HepG2 (cell line): ENCODE data around the gene MRNIP. TPM values are rescaled to one million over a fixed set of nuclear protein-coding genes. Genes with fewer than 3 reads are reported as not detected.

ENCODE experiments used
- ATRX ChIP-seq: sonication (generic); formaldehyde crosslinking; IDR thresholded peaks from 2 replicates; pipeline ENCODE4 v1.4.0; 2020; ENCODE audit warnings: missing genetic modification reagents, borderline replicate concordance
- BRCA1 ChIP-seq: sonication (generic); formaldehyde crosslinking; IDR thresholded peaks from 2 replicates; pipeline ENCODE4 v1.4.0; 2020; ENCODE audit warnings: missing genetic modification reagents
- CEBPB ChIP-seq: IDR thresholded peaks from 2 replicates; pipeline ENCODE4 v1.6.1; 2011; ENCODE audit warnings: low read depth, low read length, improper control_type of control experiment, borderline replicate concordance
- FOSL2 ChIP-seq: sonication (generic); formaldehyde crosslinking; IDR thresholded peaks from 2 replicates; pipeline ENCODE4 v1.4.0; 2020; ENCODE audit warnings: missing genetic modification reagents
- GFI1 ChIP-seq: sonication (generic); formaldehyde crosslinking; IDR thresholded peaks from 2 replicates; pipeline ENCODE4 v1.5.0; 2020; ENCODE audit warnings: missing genetic modification reagents, mild to moderate bottlenecking, borderline replicate concordance
- GRHL1 ChIP-seq: sonication (generic); formaldehyde crosslinking; conservative IDR thresholded peaks from 2 replicates; pipeline ENCODE4 v1.8.0; 2022; ENCODE audit warnings: missing genetic modification reagents
- HMGXB3 ChIP-seq: sonication (generic); formaldehyde crosslinking; IDR thresholded peaks from 2 replicates; pipeline ENCODE4 v1.4.0; 2020; ENCODE audit warnings: missing genetic modification reagents, borderline replicate concordance
- KLF6 ChIP-seq: IDR thresholded peaks from 2 replicates; pipeline ENCODE4 v1.8.0; 2016; ENCODE audit warnings: missing biosample characterization, missing genetic modification reagents
- KMT2B ChIP-seq: IDR thresholded peaks from 2 replicates; pipeline ENCODE4 v1.6.1; 2016; ENCODE audit warnings: missing genetic modification reagents, missing compliant biosample characterization
- MED1 ChIP-seq: sonication (generic); formaldehyde crosslinking; IDR thresholded peaks from 2 replicates; pipeline ENCODE4 v1.4.0; 2020; ENCODE audit warnings: missing genetic modification reagents
- NRL ChIP-seq: sonication (generic); formaldehyde crosslinking; IDR thresholded peaks from 2 replicates; pipeline ENCODE4 v1.5.0; 2020; ENCODE audit warnings: missing genetic modification reagents, mild to moderate bottlenecking, moderate library complexity, borderline replicate concordance
- PHF5A ChIP-seq: IDR thresholded peaks from one replicate; pipeline ENCODE4 v1.6.1; 2018; ENCODE audit warnings: low read depth, missing genetic modification reagents; ENCODE audit not compliant: unreplicated experiment
- SIN3A ChIP-seq: IDR thresholded peaks from 2 replicates; pipeline ENCODE4 v1.6.1; 2011; ENCODE audit warnings: low read depth, mild to moderate bottlenecking, control low read depth, low read length, borderline replicate concordance
- TEF ChIP-seq: sonication (generic); formaldehyde crosslinking; IDR thresholded peaks from 2 replicates; pipeline ENCODE4 v1.5.0; 2020; ENCODE audit warnings: missing genetic modification reagents
- THAP11 ChIP-seq: IDR thresholded peaks from 2 replicates; pipeline ENCODE4 v1.6.1; 2016; ENCODE audit warnings: missing biosample characterization, missing genetic modification reagents
- U2AF2 ChIP-seq: fragments of 200-400 bp; formaldehyde crosslinking; IDR thresholded peaks from 2 replicates; pipeline ENCODE4 v1.6.1; 2017; ENCODE audit warnings: low read depth, mild to moderate bottlenecking, low read length
- ZBTB38 ChIP-seq: sonication (generic); formaldehyde crosslinking; IDR thresholded peaks from 2 replicates; pipeline ENCODE4 v1.5.1; 2020; ENCODE audit warnings: mild to moderate bottlenecking, missing genetic modification reagents
- ZNF143 ChIP-seq: sonication (generic); formaldehyde crosslinking; IDR thresholded peaks from 2 replicates; pipeline ENCODE4 v1.4.0; 2020; ENCODE audit warnings: missing genetic modification reagents
- ZNF615 ChIP-seq: sonication (generic); formaldehyde crosslinking; IDR thresholded peaks from 2 replicates; pipeline ENCODE4 v1.5.0; 2020; ENCODE audit warnings: mild to moderate bottlenecking, missing genetic modification reagents, borderline replicate concordance
- ZNF703 ChIP-seq: sonication (generic); formaldehyde crosslinking; IDR thresholded peaks from 2 replicates; pipeline ENCODE4 v1.5.1; 2020; ENCODE audit warnings: missing genetic modification reagents, mild to moderate bottlenecking, moderate library complexity, borderline replicate concordance
- ZNF772 ChIP-seq: sonication (generic); formaldehyde crosslinking; IDR thresholded peaks from 2 replicates; pipeline ENCODE4 v1.5.0; 2020; ENCODE audit warnings: mild to moderate bottlenecking, missing genetic modification reagents
- ZNF83 ChIP-seq: sonication (generic); formaldehyde crosslinking; IDR thresholded peaks from 2 replicates; pipeline ENCODE4 v1.4.0; 2020; ENCODE audit warnings: missing genetic modification reagents, mild to moderate bottlenecking, borderline replicate concordance
- ZSCAN21 ChIP-seq: sonication (generic); formaldehyde crosslinking; IDR thresholded peaks from 2 replicates; pipeline ENCODE4 v1.8.0; 2022; ENCODE audit warnings: mild to moderate bottlenecking, missing genetic modification reagents, moderate library complexity, borderline replicate concordance
- polyA plus RNA-seq, 8 experiments: library from polyadenylated mRNA; depleted of rRNA in 3 of 8; stranded (reverse) in 7 of 8; unstranded in 1 of 8; fragments of >200 nt; fragmentation: Illumina TruSeq in 4 of 8; extraction: Trizol in 4 of 8; gene quantifications; 2 replicates each; pipeline versions ENCODE4 v1.2.1 to v1.2.3, GENCODE V29; 2011 to 2016; ENCODE audit warnings: low read depth in 4 of 8, missing spikeins in 1 of 8, mixed read lengths in 1 of 8; ENCODE audit not compliant: insufficient read depth in 1 of 8
- total RNA-seq, 5 experiments: library from RNA; depleted of rRNA; stranded (reverse); fragments of >200 nt; fragmentation: Illumina TruSeq; extraction: Trizol; gene quantifications; 2 replicates each; pipeline ENCODE4 v1.2.3, GENCODE V29; 2016; ENCODE audit warnings: low read depth in 1 of 5

Gene MRNIP
- total and polyA plus RNA-seq, 2 of the 13 experiments (the other 11 are each of a cell fraction or from before 2014, with no cell fraction given), result 15.5 to 34.1 TPM

- no peak for TF ChIP-seq TEF
- no peak for TF ChIP-seq CEBPB
- TF ChIP-seq HMGXB3, result no peak; the same call in 1 of the 2 replicates
- TF ChIP-seq ATRX, result no peak
- TF ChIP-seq FOSL2, result peak; percentile 44; the same call in 1 of the 2 replicates
- TF ChIP-seq ZBTB38 (CRISPR knock-in tag), result 0 out of 2 replicates have a peak, but pooled peaks have one; percentile 22
- no peak for TF ChIP-seq ZNF83 (CRISPR knock-in tag)
- TF ChIP-seq ZNF143 (CRISPR knock-in tag), result no peak; the same call in 1 of the 2 replicates
- no peak for TF ChIP-seq BRCA1
- TF ChIP-seq ZNF703 (CRISPR knock-in tag), result no peak; the same call in 1 of the 2 replicates
- peak; percentile 80; the same call in 1 of the 2 replicates for TF ChIP-seq MED1 (CRISPR knock-in tag)
- no peak; the same call in 1 of the 2 replicates for TF ChIP-seq ZNF772 (CRISPR knock-in tag)
- TF ChIP-seq THAP11 (CRISPR knock-in tag), result peak; percentile 65; the same call in 1 of the 2 replicates
- peak; percentile 94 for TF ChIP-seq KLF6 (CRISPR knock-in tag)
- TF ChIP-seq ZSCAN21 (CRISPR knock-in tag), result peak; percentile 60
- peak; percentile 31; the same call in 1 of the 2 replicates for TF ChIP-seq GFI1
- TF ChIP-seq ZNF615, result no peak
- no peak for TF ChIP-seq U2AF2
- TF ChIP-seq GRHL1 (CRISPR knock-in tag), result no peak
- TF ChIP-seq SIN3A, result peak; percentile 89; the same call in 1 of the 2 replicates
- peak; percentile 45 for TF ChIP-seq PHF5A
- TF ChIP-seq NRL (CRISPR knock-in tag), result 0 out of 2 replicates have a peak, but pooled peaks have one; percentile 16
- TF ChIP-seq KMT2B (CRISPR knock-in tag), result 0 out of 2 replicates have a peak, but pooled peaks have one; percentile 18
Measured at GRCh38 chr5:179820483-179821297, 37.9 kb downstream of the MRNIP start, which contains the start of gene SQSTM1 (continued).
